Glomerular visceral epithelial cell (primary cell): Measurements from ENCODE around the gene CLIC5.
"Not testable (repeated sequence)": the region's sequence is repeated elsewhere in the genome, so short reads cannot be mapped to it uniquely, and the experiment has no call there.

Experiments
- DNase-seq: peaks from one replicate; pipeline ENCODE4 v3.0.0-alpha.2; 2016; ENCODE audit errors: extremely low spot score

CLIC5 gene

GRCh38 chr6:45926423-45926822, 89.2 kb downstream of the CLIC5 start:
- not testable (repeated sequence) for DNase-seq

DNA sequence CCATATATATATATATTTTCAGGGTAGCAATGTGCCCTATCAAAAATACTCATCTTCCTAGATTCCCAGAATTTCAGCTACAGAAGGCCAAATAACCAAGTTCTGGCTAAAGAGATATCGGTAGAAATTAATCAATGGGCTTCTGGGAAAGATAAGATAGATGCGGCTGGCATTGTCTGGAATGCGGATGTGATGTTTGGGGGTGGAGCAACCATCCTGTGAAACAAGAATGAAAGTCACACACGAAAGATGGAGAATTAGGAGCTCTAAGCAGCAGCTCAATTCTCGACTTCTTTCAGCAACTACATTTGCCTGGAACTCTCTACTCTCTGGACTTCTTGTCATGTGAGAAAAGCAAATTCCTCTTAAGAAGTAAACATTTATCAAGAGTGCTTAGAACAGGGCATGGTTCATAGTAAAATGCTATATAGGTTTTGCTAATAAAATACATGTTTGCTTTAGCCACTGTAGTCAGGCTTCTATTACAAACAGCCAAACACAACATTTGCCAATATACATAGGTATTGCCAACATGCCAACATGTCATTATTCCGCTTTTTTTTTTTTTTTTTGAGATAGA, 90.8 kb downstream of the CLIC5 start:
- no peak for DNase-seq

GRCh38 chr6:45923831-45924391, 91.7 kb downstream of the CLIC5 start:
- DNase-seq: peak; percentile 24

DNA sequence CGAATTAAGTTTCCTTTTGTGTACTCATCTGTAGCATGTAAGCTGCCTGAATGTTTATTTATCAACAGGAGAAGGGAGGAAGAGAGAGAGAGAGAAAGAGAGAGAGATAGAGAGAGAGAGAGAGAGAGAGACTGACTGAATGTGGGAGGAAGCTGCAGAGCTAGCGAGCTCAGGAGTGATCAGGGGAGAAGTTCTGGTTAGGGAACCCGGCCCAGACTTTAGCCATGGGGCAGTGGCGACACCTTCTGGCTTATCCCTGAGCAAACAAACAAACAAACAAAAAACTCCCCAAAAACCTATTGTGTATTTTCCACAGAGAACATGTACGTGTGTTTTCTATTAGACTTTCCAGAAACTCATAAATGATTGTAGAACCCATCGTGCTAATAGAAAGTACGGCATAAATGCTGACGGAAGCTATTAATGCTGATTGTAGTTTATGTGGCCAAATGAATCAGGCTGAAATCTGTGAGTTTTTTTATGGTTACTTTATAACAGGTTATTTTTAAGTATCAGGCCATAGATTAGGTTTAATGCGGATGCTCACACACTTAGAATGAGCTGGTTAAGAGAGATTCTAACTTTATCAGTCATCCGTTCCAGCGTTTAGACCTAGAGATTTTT, 92.8 kb downstream of the CLIC5 start:
- DNase-seq: peak; percentile 77

DNA sequence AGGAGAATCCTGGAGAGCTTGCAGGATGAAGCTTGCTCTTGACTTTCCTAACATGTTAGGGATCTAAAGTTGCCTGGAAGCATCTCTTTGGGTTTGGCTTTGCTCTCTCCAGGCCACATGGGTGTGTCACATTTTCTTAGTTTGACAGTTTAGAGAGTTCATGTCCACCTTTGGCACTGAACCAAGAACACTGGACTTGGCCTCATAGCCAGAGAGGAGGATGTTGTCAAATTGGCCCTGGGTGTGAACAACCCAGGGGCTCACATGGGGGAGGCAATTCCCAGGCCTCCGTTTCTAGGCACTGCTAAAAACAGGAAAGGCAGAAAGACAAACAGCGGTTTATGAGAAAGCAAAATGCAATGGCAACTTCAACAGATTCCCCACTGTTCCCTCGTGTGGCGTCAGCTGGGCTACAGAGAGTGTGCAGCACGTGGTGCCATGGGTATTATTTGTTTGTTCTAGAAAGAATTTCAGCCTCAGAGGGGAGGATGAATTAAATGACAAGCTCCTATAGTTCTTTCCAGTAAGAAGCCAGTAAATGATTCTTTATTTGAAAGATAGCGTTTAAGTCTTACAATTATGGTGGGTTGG, 93.9 kb downstream of the CLIC5 start:
- no peak for DNase-seq

DNA sequence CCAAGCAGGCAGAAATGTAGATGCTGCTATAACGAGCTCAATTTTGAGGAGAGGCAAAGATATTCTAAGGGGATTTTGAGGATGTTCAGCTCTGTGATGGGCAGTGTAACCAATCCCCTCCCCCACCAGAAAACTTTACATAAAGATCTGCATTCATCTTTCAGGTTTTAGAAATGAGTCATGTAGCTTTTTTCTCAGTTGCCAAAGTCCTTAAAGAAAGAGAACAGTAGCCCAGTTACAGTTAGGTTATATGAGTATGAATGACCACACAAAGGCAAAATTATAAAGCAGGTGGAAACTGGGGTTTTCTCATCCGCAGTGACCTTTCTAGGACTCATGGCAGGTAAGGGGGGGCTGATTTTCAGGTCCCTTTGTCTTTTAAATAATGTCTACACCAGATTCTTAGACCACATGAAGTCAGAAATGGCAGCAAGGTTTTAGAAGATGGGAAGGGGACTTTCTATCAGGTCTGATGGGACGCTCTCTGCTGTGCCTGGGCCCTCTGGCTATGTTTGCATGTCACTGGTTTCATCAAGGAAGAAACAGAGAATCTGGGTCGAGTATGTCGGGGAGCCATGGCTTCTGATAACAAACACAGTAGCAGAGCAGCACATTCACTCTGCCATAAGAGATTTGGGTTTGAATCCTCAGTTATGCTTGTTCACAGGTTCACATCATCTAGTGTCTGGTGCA, 94.7 kb downstream of the CLIC5 start:
- DNase-seq: no peak

- no peak for DNase-seq
These were observed 98.2 kb downstream of the CLIC5 start for GRCh38 chr6:45917439-45917838.

DNA sequence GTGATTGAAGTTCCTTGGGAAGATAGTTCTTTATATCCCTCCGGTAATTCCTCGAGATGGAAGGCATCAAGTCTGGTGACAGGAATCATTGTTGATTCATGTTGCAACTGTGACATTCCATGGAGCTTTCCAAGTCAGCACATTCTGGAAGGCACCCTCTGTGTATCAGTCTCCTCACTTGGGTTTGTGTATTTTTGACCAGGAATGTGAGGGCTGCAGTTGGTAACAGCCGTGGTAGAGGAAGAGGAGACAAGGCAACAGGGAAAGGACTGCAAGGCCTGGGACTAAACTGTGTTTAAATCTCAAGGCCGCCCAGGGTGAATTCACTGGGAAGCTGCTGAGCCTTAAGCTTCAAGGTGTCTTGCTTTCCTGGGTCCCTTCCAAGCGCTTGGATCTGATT, 99.0 kb downstream of the CLIC5 start:
- no peak for DNase-seq

DNA sequence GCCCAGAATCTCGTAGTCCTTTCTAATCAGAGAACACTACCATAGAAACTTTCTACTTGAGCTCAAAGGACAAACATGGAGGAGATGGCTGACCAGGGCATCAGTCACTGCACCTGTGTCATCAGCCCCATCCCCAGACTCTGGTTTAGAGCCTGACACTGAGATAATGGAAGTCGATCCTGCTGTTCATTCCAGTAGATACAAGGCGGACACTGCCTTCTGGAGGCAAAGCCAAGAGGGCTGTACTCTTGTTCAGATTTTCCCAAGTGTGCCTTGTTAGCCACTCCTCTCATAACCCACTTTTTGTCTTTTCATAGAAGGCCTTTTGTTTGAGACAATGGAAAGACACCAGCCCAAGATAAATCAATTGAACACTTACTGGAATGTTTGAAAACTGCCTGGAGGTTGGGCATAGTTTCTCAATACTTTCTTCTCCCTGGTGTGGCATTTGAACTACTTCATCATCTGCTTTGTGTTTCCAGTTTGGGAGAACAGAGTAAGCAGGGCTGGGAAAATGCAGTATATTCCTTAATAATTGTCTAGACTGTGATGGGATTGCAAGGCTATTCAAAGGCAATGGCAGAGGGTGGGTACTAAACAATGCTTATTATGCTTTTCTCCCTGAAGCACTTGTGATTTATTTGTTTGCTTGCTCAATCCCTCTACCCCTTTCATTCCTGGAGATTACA, 99.7 kb downstream of the CLIC5 start:
- DNase-seq: no peak

DNA sequence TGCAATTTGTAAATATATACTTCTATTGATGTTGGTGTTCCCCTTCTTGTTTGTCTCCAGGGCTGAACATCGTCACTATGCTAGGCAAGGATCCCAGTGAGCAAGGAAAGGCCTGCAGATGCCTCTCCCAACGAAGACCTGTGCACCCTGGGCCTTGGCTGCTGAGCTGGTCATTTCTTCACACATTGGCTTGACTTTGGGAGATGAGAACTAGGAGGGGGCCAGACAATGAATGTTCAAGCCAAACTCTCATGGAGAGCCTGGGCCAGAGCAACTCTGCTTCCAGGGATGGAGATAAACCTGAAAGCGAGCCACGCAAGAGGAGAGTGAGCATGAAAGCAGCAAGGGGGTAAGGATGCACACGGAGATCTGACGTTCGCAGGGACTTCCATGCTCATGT, 104.0 kb downstream of the CLIC5 start:
- no peak for DNase-seq

GRCh38 chr6:45903959-45904358, 111.7 kb downstream of the CLIC5 start:
- no peak for DNase-seq

GRCh38 chr6:45902984-45903383, 112.7 kb downstream of the CLIC5 start:
- DNase-seq: no peak

DNA sequence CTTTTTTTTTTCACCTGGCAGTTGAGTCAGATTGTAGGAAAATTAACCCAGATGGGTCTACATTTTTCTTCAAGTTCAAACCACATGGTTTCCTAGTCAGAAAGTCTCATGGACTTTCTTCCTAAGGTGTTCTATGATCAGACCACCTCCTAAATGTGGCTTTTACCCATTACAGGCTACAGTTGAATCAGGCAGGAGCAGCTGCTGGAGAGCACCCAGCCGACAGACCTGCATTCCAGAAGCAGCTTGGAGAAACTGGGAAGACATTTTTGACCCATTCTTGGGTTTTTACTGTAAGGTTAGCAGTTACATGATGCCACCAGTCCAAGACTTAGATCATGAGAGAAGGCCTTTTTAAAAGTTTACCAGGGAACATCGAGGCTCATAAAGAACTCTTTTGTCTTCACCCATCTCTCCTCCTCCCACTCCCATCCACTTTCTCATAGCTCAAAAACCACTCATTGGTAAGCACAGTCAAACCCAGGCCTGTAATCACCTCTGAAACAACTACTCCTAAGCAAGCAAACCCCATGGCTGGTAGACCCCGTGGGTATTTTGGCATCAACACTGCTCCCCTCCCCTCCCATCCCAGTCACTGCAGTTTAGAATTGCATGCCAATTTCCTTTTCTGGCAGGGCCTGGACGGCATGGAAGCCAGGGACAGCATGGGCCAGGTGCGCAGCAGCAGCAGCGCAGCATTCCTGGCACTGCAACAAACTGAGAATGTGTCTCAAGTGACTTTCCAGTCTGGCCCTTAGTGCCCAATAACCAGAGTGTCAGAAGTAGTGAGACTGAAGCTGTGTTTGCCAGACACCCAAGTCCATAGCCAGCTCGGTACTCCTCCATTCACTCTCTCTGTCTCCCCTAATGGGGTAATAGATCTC, 113.7 kb downstream of the CLIC5 start:
- DNase-seq: no peak

- DNase-seq: peak; percentile 21
These were observed 114.6 kb downstream of the CLIC5 start for GRCh38 chr6:45900808-45901752.

GRCh38 chr6:45899683-45899946, 116.0 kb downstream of the CLIC5 start:
- no peak for DNase-seq

GRCh38 chr6:45898941-45899682, 116.5 kb downstream of the CLIC5 start:
- no peak for DNase-seq

GRCh38 chr6:45896783-45897441, 118.7 kb downstream of the CLIC5 start:
- DNase-seq: no peak

GRCh38 chr6:45895569-45895968, 120.1 kb downstream of the CLIC5 start:
- no peak for DNase-seq

- no peak for DNase-seq
These were observed 122.9 kb downstream of the CLIC5 start for GRCh38 chr6:45892696-45893245.
